Glutamatergic neuron (in vitro differentiated cells): ENCODE measurements around the gene PXN. TPM values are rescaled to one million over a fixed set of nuclear protein-coding genes. Genes with fewer than 3 reads are reported as not detected.
"Not testable (repeated sequence)": the region's sequence is repeated elsewhere in the genome, so short reads cannot be mapped to it uniquely, and the experiment has no call there.

Source experiments
- DNase-seq: peaks from one replicate; pipeline ENCODE4 v3.0.0; 2022
- H3K27ac Mint-ChIP-seq: one replicate; pipeline ENCODE4 v1.8.0; 2020; ENCODE audit warnings: mild to moderate bottlenecking, mixed read lengths, inconsistent platforms; ENCODE audit not compliant: unreplicated experiment
- H3K27me3 Mint-ChIP-seq: one replicate; pipeline ENCODE4 v1.8.0; 2020; ENCODE audit warnings: mild to moderate bottlenecking, moderate library complexity, mixed read lengths, inconsistent platforms; ENCODE audit not compliant: unreplicated experiment
- H3K36me3 Mint-ChIP-seq: one replicate; pipeline ENCODE4 v1.8.0; 2020; ENCODE audit warnings: mild to moderate bottlenecking, mixed read lengths, inconsistent platforms; ENCODE audit not compliant: unreplicated experiment
- H3K4me1 Mint-ChIP-seq: one replicate; pipeline ENCODE4 v1.8.0; 2020; ENCODE audit warnings: mild to moderate bottlenecking, low read depth, mixed read lengths, inconsistent platforms; ENCODE audit not compliant: unreplicated experiment
- H3K4me3 Mint-ChIP-seq: one replicate; pipeline ENCODE4 v1.8.0; 2020; ENCODE audit warnings: mild to moderate bottlenecking, mixed read lengths, inconsistent platforms; ENCODE audit not compliant: unreplicated experiment
- H3K9me3 Mint-ChIP-seq: one replicate; pipeline ENCODE4 v1.8.0; 2020; ENCODE audit warnings: mild to moderate bottlenecking, moderate library complexity, mixed read lengths, inconsistent platforms; ENCODE audit not compliant: unreplicated experiment
- total RNA-seq: library from RNA; stranded (reverse); fragmentation: NEBNext Ultra II Directional; extraction: Animal tissue kit (Norgen Biotek cat#: 25700); gene quantifications from one replicate; pipeline ENCODE4 v1.2.1, GENCODE V29; 2021; ENCODE audit not compliant: unreplicated experiment
- TF ChIP-seq, protein P1 (sequence below): fragments of 200-600 bp; sonication (generic); IDR thresholded peaks from one replicate; pipeline ENCODE4 v1.5.0; 2021; ENCODE audit not compliant: partially characterized antibody, unreplicated experiment

PXN gene
- total RNA-seq, 1 donor from 2014 or later = 39.5 TPM

DNA sequence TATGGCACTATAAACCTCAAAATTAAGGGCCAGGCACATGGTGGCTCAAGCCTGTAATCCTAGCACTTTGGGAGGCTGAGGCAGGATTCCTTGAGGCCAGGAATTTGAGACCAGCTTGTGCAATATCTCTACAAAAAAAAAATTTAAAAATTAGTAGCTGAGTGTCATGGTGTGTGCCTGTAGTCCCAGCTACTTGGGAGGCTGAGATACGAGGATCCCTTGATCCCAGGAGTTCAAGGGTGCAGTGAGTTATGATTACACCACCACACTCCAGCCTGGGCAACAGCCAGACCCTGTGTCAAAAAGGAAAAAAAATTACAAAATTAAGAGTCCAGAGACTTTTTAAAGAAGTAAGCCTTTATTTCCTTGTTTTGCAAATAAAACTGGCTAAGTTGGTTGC, 69.2 kb downstream of the PXN start:
- peaks cover 15% of the 10 kb centered on the region for H3K4me1 Mint-ChIP-seq
- H3K36me3 Mint-ChIP-seq = no peaks in the 10 kb centered on the region

DNA sequence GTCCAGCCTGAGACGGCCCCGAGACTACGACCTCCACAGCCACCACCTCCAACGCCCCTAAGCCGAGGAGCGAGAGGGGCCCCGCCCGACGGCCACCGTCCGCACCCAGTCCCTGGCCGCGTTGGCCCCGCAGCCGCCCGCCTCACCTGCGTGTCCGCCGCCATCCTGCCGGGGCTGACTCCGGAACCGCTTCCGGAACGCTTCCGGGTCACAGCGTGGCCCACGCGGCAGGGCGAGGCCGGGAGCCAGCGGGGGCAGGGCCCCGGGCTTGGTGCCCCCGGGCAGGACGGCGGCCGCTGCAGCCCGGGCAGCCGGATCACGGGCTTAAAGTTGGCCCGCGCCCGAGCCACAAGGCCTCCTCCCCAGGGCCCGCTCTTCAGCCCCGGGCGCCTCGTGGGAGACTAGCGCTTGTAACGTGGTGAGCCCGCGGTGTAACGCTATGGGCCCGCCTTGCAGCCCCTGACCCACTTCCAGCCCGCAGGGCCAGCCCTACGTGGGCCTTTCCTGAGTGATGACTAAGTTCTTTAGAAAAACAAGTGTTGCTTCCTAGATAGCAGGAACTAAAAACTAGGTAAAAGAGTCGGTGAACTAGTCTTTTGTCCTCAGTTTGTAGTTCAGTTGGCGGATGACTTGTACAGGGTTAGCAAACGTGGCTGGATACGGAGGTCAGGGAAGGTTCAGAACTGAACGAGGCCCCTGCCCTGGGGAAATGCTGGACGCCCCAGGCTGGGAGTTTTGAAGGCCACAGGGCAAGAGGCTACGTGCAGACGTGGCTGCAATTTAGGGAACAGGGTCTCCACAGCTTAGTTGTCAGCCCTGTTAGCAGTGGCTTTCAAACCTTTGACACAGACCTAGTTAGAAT, 70.8 kb downstream of the PXN start, which contains the start of gene GCN1:
Gene GCN1 (minus strand): TSS at position 182 of the 862 bp plus-strand sequence. CDS start 18 bp downstream, at position 164.
- Mint-ChIP-seq H3K4me3 (peak within 1 kb of the TSS; percentile 89), H3K36me3 (no peaks in the 10 kb centered on the region)

More for the DNA sequence above, 69.2 kb downstream of the PXN start:
- peaks cover 2% of the 10 kb centered on the region for H3K27me3 Mint-ChIP-seq
- TF ChIP-seq, protein P1, sequence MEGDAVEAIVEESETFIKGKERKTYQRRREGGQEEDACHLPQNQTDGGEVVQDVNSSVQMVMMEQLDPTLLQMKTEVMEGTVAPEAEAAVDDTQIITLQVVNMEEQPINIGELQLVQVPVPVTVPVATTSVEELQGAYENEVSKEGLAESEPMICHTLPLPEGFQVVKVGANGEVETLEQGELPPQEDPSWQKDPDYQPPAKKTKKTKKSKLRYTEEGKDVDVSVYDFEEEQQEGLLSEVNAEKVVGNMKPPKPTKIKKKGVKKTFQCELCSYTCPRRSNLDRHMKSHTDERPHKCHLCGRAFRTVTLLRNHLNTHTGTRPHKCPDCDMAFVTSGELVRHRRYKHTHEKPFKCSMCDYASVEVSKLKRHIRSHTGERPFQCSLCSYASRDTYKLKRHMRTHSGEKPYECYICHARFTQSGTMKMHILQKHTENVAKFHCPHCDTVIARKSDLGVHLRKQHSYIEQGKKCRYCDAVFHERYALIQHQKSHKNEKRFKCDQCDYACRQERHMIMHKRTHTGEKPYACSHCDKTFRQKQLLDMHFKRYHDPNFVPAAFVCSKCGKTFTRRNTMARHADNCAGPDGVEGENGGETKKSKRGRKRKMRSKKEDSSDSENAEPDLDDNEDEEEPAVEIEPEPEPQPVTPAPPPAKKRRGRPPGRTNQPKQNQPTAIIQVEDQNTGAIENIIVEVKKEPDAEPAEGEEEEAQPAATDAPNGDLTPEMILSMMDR = no peak
- H3K4me3 Mint-ChIP-seq = no peak overlapping the region
- H3K9me3 Mint-ChIP-seq = peaks cover 11% of the 10 kb centered on the region
- H3K27ac Mint-ChIP-seq = no peak overlapping the region
- no peak for DNase-seq

DNA sequence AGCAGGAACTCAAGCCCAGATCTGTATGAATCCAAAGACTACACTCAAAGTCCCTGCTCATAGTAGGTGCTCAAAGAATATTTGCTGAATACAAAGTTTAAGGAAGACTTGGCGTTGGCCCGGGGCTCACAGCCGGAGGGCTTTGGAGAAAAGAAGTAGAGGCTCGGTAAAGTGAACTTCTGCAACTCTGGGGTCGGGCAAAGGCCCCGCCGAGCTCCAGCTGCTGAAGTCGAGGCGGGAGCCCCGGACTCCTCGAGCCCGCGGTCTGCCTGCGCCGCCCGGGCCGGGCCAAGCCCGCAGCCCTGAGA, 71.3 kb downstream of the PXN start:
- TF ChIP-seq, protein P1 = no peak

More for the DNA sequence above, 70.8 kb downstream of the PXN start, which contains the start of gene GCN1:
- Mint-ChIP-seq H3K27me3 (peaks cover 2% of the 10 kb centered on the region), H3K4me1 (peaks cover 13% of the 10 kb centered on the region), H3K27ac (peak within 1 kb of the TSS; percentile 94), H3K9me3 (peaks cover 10% of the 10 kb centered on the region)
- TF ChIP-seq, protein P1 = no peak
- peak; percentile 86 for DNase-seq

DNA sequence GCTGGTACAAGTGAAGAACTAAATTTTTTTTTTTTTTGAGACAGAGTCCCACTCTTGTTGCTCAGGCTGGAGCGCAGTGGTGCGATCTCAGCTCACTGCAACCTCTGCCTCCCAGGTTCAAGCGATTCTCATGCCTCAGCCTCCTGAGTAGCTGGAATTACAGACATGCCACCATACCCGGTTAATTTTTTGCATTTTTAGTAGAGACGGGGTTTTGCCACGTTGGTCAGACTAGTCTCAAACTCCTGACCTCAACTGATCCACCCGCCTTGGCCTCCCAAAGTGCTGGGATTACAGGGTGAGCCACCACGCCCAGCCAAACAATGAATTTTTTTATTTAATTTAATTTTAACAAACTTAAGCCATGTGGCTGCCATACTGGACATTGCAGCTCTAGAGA, 72.2 kb downstream of the PXN start:
- not testable (repeated sequence) for H3K36me3 Mint-ChIP-seq
- peak overlapping the region; percentile 89 for H3K4me3 Mint-ChIP-seq

More for the DNA sequence above, 71.3 kb downstream of the PXN start:
- DNase-seq = no peak
- Mint-ChIP-seq H3K9me3 (peaks cover 8% of the 10 kb centered on the region), H3K27me3 (peaks cover under 1% of the 10 kb centered on the region), H3K4me1 (peaks cover 12% of the 10 kb centered on the region), H3K27ac (peak overlapping the region; percentile 94), H3K36me3 (no peaks in the 10 kb centered on the region), H3K4me3 (peak overlapping the region; percentile 89)

DNA sequence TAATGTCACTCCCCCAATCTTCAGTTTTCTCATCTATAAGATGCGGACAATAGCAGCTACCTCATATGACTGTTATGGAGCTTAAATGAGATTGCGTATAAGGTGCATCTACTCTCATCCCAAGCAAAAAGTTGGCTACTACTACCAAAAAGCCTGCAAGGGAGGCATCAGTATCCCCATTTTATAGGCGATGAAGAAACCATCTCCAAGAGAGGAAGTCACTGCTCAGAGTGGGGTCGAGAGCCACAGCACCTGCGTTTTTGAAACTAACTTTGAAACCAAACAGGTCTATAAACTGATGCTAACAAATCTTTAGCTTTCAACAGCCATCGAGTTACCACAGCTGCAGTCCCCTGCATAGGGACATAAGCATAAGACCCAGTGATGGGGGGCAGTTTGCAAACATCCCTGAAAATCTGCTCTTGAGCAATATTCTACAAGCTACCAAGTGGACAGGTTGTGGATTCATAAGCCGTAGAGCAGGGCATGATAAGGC, 74.5 kb downstream of the PXN start:
- Mint-ChIP-seq H3K27me3 (no peaks in the 10 kb centered on the region), H3K27ac (no peak overlapping the region), H3K36me3 (no peaks in the 10 kb centered on the region), H3K4me1 (peaks cover 10% of the 10 kb centered on the region), H3K9me3 (peaks cover 7% of the 10 kb centered on the region), H3K4me3 (no peak overlapping the region)
- DNase-seq = no peak
- TF ChIP-seq, protein P1 = no peak

More for the DNA sequence above, 72.2 kb downstream of the PXN start:
- peak overlapping the region; percentile 94 for H3K27ac Mint-ChIP-seq
- peaks cover 10% of the 10 kb centered on the region for H3K4me1 Mint-ChIP-seq
- not testable (repeated sequence) for H3K27me3 Mint-ChIP-seq, H3K9me3 Mint-ChIP-seq, DNase-seq
